Panc1 (cell line): ENCODE data around the gene EDDM3A. TPM values are rescaled to one million over a fixed set of nuclear protein-coding genes. Genes with fewer than 3 reads are reported as not detected.

Experiments used
- ATAC-seq: fragments of 200-7000 bp; cut with Tn5 transposase; 2 replicates; pipeline ENCODE4 v1.9.1; 2020; ENCODE audit warnings: mild to moderate bottlenecking, moderate library complexity
- BruUV-seq: library from RNA; stranded (reverse); fragments of 400-500 nt; replicated peaks from 2 replicates; lab custom pipeline; 2021; lab: Mats Ljungman, UMichigan
- CTCF ChIA-PET: fragments of 300-600 bp; sonication (Branson Sonifier 250); formaldehyde crosslinking; loops from one replicate; lab custom pipeline; 2022; ENCODE audit warnings: antibody characterized with exemption; lab: Charles Lee
- POLR2A ChIA-PET: fragments of 300-600 bp; sonication (Branson Sonifier 250); formaldehyde crosslinking; loops from one replicate; lab custom pipeline; 2022; ENCODE audit warnings: antibody characterized with exemption; lab: Charles Lee
- DNase-seq: peaks from one replicate; pipeline ENCODE4 v3.0.0-alpha.2; 2010; ENCODE audit warnings: low read depth, low spot score
- H3K27ac ChIP-seq: 2 replicates; pipeline ENCODE4 v1.5.1; 2011; ENCODE audit warnings: mild to moderate bottlenecking, low read length, inconsistent platforms
- H3K27me3 ChIP-seq: fragments of 200-500 bp; sonication (Bioruptor generic); 2 replicates; pipeline ENCODE4 v1.6.0; 2014; ENCODE audit warnings: low read length, inconsistent platforms; ENCODE audit not compliant: control insufficient read depth, insufficient read depth
- H3K36me3 ChIP-seq: fragments of 200-500 bp; sonication (Bioruptor generic); 2 replicates; pipeline ENCODE4 v1.5.1; 2014; ENCODE audit warnings: inconsistent platforms, mild to moderate bottlenecking, low read length, moderate library complexity; ENCODE audit not compliant: control insufficient read depth, insufficient read depth
- H3K4me1 ChIP-seq: 2 replicates; pipeline ENCODE4 v1.5.1; 2011; ENCODE audit warnings: inconsistent platforms, mild to moderate bottlenecking, low read length, moderate library complexity; ENCODE audit not compliant: control insufficient read depth, insufficient read depth
- H3K4me3 ChIP-seq, 2 experiments: 2 replicates each; pipeline ENCODE4 v1.5.1; 2011 to 2012; ENCODE audit warnings: low read depth in 2 of 2, low read length in 2 of 2, mild to moderate bottlenecking in 2 of 2, inconsistent platforms in 1 of 2, moderate library complexity in 1 of 2
- H3K9me3 ChIP-seq: fragments of 200-500 bp; sonication (Bioruptor generic); 2 replicates; pipeline ENCODE4 v1.5.1; 2014; ENCODE audit warnings: low read depth, mild to moderate bottlenecking, inconsistent platforms, low read length, moderate library complexity; ENCODE audit not compliant: control insufficient read depth, insufficient read depth
- CTCF ChIP-seq: fragments of 450-650 bp; IDR thresholded peaks from 2 replicates; pipeline ENCODE4 v1.5.1; 2017; ENCODE audit warnings: mild to moderate bottlenecking
- POLR2AphosphoS5 ChIP-seq: IDR thresholded peaks from 2 replicates; pipeline ENCODE4 v1.6.1; 2012; ENCODE audit warnings: mild to moderate bottlenecking, low read depth, low read length, moderate library complexity
- SIN3A ChIP-seq: IDR thresholded peaks from 2 replicates; pipeline ENCODE4 v1.6.1; 2012; ENCODE audit warnings: low read depth, mild to moderate bottlenecking, low read length, moderate library complexity, borderline replicate concordance; ENCODE audit not compliant: insufficient read depth
- TCF7L2 ChIP-seq: IDR thresholded peaks from 2 replicates; pipeline ENCODE4 v1.6.1; 2011; ENCODE audit warnings: mild to moderate bottlenecking, low read depth, low read length, inconsistent platforms
- in situ Hi-C: cut with HindIII; loops from 2 replicates; pipeline ENCODE4 v1.10.0; 2016; ENCODE audit warnings: low sequenced_read_pairs, low pct_unique_long_range_greater_than_20kb
- intact Hi-C: fragments of 100-400 bp; cut with micrococcal nuclease; formaldehyde crosslinking; loops from one replicate; pipeline ENCODE4 v1.10.0; 2022; ENCODE audit not compliant: unreplicated experiment
- total RNA-seq: library from RNA; stranded (reverse); gene quantifications from one replicate; pipeline ENCODE4 v1.2.1, GENCODE V29; 2021; ENCODE audit not compliant: unreplicated experiment
- TF ChIP-seq, protein P1 (sequence below), 2 experiments: IDR thresholded peaks; 2 replicates each; pipeline ENCODE4 v1.6.1; 2011 to 2012; ENCODE audit warnings: low read depth in 2 of 2, control low read depth in 1 of 2, low read length in 1 of 2, mild to moderate bottlenecking in 1 of 2, moderate library complexity in 1 of 2; ENCODE audit not compliant: insufficient read depth in 1 of 2

EDDM3A gene
- total RNA-seq, 1 experiment from 2014 or later: not detected

GRCh38 chr14:20772650-20773049, 27.0 kb downstream of the EDDM3A start:
- H3K27ac ChIP-seq: no peak overlapping the region
- in situ Hi-C loops: no loop called here
- no peaks in the 10 kb centered on the region for H3K36me3 ChIP-seq
- peaks cover 7% of the 10 kb centered on the region; the same call in 1 of the 2 replicates for H3K27me3 ChIP-seq
- ChIA-PET POLR2A (no interaction called here), CTCF (no interaction called here)
- no peak for DNase-seq
- no peak for ATAC-seq
- no TSS peak for BruUV-seq
- H3K4me3 ChIP-seq: no peak overlapping the region
- intact Hi-C loops: no loop called here
- no peaks in the 10 kb centered on the region for H3K4me1 ChIP-seq
- TF ChIP-seq CTCF (no peak), POLR2AphosphoS5 (no peak), TCF7L2 (no peak), SIN3A (no peak)
- TF ChIP-seq, protein P1, sequence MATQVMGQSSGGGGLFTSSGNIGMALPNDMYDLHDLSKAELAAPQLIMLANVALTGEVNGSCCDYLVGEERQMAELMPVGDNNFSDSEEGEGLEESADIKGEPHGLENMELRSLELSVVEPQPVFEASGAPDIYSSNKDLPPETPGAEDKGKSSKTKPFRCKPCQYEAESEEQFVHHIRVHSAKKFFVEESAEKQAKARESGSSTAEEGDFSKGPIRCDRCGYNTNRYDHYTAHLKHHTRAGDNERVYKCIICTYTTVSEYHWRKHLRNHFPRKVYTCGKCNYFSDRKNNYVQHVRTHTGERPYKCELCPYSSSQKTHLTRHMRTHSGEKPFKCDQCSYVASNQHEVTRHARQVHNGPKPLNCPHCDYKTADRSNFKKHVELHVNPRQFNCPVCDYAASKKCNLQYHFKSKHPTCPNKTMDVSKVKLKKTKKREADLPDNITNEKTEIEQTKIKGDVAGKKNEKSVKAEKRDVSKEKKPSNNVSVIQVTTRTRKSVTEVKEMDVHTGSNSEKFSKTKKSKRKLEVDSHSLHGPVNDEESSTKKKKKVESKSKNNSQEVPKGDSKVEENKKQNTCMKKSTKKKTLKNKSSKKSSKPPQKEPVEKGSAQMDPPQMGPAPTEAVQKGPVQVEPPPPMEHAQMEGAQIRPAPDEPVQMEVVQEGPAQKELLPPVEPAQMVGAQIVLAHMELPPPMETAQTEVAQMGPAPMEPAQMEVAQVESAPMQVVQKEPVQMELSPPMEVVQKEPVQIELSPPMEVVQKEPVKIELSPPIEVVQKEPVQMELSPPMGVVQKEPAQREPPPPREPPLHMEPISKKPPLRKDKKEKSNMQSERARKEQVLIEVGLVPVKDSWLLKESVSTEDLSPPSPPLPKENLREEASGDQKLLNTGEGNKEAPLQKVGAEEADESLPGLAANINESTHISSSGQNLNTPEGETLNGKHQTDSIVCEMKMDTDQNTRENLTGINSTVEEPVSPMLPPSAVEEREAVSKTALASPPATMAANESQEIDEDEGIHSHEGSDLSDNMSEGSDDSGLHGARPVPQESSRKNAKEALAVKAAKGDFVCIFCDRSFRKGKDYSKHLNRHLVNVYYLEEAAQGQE (IDR thresholded peaks at IDR 0.05; ENCODE audit: insufficient read depth in 1 of 2, low read depth in 2 of 2, low read length in 1 of 2): no peak
- no peaks in the 10 kb centered on the region for H3K9me3 ChIP-seq

GRCh38 chr14:20774258-20774824, 28.7 kb downstream of the EDDM3A start:
- H3K4me3 ChIP-seq: no peak overlapping the region
- intact Hi-C loops (no loop called here), in situ Hi-C loops (no loop called here)
- DNase-seq (no peak), ATAC-seq (no peak)
- H3K27ac ChIP-seq: no peak overlapping the region
- POLR2A ChIA-PET: no interaction called here
- no peaks in the 10 kb centered on the region for H3K9me3 ChIP-seq
- no peaks in the 10 kb centered on the region for H3K4me1 ChIP-seq
- CTCF ChIA-PET: no interaction called here
- H3K36me3 ChIP-seq: no peaks in the 10 kb centered on the region
- BruUV-seq: no TSS peak
- peaks cover 10% of the 10 kb centered on the region; the same call in 1 of the 2 replicates for H3K27me3 ChIP-seq
- no peak for TF ChIP-seq POLR2AphosphoS5
- no peak for TF ChIP-seq TCF7L2
- TF ChIP-seq SIN3A: no peak
- TF ChIP-seq CTCF: no peak
- TF ChIP-seq, protein P1 (IDR thresholded peaks at IDR 0.05; ENCODE audit: insufficient read depth in 1 of 2, low read depth in 2 of 2, low read length in 1 of 2): no peak
